ENCODE results near the gene BHLHE23.
"Not testable (repeated sequence)": the region's sequence is repeated elsewhere in the genome, so short reads cannot be mapped to it uniquely, and the experiment has no call there.

The BHLHE23 gene

DNA sequence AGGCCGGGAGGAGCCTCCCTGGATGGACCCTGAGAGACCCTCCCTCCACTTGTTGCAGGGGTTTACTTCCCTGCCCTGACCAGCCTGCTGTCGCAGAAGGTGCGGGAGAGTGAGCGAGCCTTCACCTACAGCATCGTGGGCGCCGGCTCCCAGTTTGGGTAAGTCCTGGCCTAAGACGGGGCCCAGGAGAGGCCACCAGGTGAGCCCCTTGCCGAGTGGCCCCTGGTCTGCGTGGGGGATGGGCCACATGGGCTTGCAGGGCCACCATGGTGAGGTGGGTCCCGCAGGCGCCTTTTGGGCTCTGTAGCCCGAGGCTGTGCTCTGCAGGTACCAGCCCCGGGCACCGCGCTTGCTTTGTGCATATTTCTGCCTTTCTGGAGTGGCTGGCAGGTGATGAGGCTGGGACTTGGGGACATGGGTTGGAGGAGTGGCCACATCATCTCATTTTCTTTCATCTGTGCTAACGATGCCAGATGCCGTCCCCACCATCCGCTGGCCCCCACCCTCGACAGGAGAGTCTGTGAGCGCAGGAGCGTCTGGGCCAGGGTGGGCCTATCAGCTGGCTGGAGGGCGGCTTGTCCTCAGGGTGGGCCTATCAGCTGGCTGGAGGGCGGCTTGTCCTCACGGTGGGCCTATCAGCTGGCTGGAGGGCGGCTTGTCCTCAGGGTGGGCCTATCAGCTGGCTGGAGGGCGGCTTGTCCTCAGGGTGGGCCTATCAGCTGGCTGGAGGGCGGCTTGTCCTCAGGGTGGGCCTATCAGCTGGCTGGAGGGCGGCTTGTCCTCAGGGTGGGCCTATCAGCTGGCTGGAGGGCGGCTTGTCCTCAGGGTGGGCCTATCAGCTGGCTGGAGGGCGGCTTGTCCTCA is 46.1 kb downstream of the BHLHE23 start:
- not testable (repeated sequence) for DNase-seq (ENCODE audit: low spot score)

DNA sequence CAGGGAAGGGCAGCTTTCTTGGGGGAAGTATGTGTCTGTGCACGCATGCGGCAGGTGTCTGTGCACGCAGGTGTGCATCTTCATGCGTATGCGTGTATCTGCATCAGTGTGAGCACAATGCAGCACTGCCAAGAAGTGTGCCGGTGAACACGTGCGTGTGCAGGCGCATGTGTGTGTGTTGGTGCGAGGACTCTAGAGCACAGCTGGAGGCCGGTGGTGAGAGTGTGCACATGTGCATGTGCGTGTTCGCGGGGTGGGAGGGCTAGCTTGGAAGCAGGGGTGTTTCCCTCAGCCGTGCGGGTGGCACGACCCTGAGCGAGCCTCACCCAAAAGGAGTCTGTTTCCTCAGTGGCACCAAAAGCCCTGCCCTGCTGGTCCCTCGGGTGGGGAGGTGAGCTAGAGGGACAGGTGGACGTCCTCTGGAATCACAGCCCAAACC is 46.7 kb downstream of the BHLHE23 start:
- no peak for DNase-seq (ENCODE audit: low spot score)

DNA sequence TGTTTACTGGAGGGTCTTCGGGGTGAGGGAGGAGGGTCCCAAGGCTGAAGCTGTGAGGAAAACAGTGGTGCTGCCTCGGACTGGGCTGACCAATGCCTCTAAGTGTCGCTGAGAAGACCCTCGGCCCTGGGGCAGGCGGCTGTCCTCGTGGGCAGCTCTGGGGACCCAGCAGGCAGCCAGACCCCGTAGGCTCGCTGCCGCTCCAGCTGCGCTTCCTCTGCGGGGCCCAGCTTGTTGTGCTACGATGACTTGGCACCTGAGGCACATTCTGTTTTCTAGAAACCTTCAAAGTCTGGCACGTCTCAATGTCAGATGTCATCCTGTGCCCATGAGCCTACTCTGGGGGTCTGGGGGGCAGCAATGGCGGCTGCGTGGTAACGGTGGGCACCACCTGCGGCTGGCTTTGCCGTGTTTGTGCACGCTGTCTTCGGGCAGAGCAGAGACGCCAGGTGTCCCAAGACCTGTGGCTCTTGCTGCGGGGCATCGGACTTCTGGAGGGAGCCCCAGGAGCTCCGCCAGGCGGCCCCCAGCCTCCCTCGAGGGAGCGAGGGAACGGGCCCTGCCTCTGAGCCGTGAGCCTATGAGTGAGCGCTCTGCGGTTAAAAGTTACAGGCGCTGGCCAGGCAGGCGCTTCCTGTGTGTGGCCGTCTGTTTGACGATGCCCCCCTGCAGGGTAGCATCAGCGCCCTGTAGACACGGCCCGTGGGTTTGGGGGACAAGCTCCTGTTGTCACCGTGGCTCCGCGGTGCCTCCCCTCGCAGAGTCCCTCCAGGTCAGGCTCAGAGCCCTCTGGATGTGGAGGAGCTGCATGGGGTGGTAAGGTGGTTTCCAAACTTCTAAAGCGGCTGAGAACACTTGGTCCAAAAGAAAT is 47.4 kb downstream of the BHLHE23 start:
- no peak for DNase-seq (ENCODE audit: low spot score)

DNA sequence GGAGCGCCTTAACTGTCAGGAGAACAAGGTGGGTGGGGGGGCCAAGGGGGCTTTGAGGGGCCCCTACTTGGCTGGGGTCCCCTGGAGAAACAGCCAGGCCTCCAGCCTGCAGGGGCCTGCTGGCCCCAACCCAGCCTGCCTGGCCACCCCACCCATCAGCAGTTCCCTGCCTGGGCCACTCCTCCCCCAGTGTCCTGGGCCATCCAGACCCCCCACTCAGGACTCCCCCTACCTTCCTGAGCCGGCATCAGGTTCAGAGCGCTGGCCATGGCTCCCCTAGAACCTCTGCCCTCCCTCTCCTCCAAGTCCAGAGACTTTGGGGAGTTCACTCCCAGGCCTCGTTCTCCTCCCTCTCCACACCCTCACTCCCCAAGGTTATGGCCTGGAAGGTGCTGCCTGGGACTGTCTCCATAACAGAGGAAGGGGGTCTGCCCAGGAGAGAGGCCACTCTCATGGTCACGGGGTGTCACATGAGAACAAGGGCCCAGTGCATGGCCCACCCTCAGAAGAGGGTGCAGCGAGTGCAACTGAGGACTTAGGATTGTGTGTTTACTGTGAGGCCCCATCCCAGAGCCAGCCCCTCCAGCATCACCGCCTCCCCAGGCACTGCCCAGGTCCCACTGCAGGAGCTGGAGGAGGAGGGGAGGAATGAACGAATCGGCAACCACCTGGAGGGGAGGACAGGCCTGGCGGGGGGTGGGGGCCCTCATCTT is 48.2 kb downstream of the BHLHE23 start:
- DNase-seq (ENCODE audit: low spot score): no peak

DNA sequence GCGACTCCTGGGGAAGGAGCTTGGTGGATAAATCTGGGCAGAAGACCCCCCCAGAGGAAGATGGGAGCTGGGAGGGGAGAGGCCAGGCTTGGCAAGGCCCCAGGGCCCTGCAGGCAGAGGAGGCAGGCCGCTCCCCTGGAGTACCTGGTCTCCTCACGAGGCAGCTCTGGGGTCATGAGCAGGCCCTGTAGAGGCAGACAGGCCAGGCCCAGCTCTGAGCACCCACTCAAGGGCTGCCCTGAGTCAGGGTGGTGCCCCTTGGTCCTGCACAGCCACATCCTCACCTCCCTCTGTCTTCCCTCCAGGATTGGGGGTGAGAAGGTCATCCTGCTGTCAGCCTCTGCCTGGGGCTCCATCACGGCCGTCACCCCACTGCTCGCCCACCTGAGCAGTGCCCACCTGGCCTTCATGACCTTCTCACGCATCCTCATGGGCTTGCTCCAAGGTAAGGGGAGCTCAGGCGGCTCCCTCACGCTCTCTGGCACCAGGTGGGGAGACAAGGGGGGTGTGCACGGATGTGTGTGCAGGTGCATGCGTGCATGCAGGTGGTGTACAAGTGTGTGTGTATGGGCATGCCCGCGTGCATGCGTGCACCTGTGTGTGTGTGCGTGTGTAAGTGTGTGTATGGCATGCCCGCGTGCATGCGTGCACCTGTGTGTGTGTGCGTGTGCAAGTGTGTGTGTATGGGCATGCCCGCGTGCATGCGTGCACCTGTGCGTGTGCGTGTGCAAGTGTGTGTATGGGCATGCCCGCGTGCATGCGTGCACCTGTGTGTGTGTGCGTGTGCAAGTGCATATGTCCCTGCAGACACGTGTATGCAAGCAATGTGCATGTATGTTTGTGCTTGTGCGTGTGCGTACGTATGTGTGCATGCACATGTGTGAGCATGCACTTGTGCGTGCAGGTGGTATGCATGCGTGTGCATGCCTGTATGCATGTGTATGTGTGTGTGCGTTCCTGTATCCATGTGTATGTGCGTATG is 49.3 kb downstream of the BHLHE23 start:
- DNase-seq (ENCODE audit: low spot score): no peak

DNA sequence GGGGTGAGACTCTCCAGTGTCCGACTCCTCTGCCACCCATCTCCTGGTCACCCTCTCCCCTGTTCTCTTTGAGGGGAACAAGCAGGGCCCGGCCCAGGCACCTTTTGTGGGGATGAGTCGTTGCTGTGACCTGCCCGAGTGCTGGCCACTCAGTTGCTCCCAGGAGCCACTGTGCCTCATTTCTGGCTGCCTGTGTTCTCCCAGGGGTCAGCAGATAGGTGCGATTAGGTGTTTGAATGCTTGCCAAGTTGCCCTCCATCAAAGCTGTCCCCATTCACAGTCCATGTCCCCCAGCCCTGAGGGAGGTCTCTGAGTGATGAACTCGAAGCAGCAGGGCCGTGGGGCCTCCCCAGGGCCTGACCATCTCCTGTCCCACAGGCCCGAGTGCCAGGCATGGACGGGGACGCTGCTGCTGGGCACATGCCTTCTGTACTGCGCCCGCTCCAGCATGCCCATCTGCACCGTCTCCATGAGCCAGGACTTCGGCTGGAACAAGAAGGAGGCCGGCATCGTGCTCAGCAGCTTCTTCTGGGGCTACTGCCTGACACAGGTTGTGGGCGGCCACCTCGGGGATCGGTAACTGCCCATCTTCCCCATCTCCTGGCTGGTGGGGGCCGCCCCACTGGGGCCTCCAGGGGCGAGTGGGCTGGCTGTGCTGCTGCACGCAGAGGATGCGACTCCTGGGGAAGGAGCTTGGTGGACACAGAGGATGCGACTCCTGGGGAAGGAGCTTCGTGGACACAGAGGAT is 50.2 kb downstream of the BHLHE23 start:
- no peak for DNase-seq (ENCODE audit: low spot score)

Data from hematopoietic multipotent progenitor cell treated with erythropoietin and hydrocortisone succinate and interleukin-3 and kit ligand, for 15 days (in vitro differentiated cells).